GM18502 (cell line): ENCODE measurements around the gene NID2.

Experiments used
- ATAC-seq: cut with Tn5 transposase; IDR thresholded peaks from one replicate; pipeline ENCODE4 v1.9.1; 2021; ENCODE audit warnings: mild to moderate bottlenecking; ENCODE audit not compliant: unreplicated experiment, poor library complexity

Gene NID2

DNA sequence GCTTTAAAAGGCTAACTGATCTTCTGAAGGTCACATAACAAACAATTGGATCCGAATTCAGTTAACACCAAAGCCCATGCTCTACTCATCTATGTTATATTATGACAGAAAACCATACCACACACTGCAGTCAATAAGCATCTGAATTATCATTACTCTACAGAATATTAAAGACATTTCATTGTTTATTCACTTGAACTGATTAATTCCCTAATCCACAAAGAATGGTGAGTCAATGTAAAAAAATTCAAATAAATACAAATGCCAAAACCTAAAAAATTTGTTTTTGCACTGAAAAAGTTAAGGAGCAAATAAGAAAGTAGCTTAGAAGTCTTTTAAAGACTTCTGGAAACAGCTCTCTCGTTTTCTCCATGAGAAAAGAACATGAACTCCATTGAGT is 13.7 kb downstream of the NID2 start:
- ATAC-seq: no peak

DNA sequence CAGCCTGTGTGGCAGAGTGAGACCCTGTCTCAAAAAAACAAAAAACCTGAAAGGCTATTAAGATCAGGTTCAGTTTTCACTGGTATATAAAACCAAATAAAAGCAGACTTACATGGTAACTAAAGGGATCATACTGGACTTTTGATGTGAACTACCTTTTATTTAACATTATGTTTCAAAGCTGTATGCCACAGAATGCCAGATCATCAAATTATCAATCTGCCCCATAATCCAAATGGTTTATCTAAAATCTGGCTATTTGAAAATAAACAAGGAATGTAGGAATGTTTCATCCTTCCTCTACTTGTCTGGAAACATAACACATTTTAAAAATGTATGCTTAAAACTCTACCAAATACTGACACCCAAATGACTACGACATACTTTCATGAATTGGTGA is 14.2 kb downstream of the NID2 start:
- no peak for ATAC-seq

DNA sequence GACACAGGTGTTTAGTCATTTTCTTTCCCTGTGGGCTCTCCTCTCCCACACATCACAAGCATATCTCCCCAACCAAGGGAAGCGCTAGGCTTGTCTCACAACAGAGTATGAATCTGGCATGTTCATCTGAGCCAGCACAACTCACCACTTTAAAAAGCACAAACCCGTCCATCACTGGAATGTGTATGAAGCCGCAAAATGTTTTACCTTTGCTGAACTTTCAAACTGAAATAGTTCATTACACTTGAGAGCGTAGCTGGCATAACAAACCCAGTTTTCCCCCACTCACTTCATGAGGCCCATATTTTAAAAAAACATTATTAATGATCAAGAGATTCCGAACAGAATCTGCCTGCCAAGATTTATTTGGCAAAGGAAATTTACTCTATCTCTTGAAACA is 15.8 kb downstream of the NID2 start:
- no peak for ATAC-seq

GRCh38 chr14:52052288-52052943 is 16.4 kb downstream of the NID2 start:
- ATAC-seq: no peak

DNA sequence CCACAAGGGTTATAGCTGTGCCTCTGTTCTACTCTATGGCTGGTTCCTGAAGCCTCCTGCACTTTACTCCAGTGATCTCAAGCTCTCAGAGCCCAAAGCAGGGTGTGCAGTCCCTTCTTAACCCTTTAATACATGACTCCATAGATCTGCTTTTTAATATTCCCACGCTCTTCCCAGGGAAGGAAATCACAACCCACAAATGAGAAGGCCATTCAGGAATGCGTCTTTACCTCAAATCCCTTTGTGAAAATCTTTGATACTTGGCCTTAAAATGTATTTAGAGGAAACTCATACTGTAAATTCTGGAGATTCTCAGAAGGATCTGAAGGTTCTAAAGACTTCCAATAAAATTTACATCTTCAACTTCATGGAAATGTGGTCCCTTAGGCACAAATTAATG is 17.0 kb downstream of the NID2 start:
- ATAC-seq: no peak

- no peak for ATAC-seq
These were observed 17.6 kb downstream of the NID2 start for GRCh38 chr14:52051251-52051650.

DNA sequence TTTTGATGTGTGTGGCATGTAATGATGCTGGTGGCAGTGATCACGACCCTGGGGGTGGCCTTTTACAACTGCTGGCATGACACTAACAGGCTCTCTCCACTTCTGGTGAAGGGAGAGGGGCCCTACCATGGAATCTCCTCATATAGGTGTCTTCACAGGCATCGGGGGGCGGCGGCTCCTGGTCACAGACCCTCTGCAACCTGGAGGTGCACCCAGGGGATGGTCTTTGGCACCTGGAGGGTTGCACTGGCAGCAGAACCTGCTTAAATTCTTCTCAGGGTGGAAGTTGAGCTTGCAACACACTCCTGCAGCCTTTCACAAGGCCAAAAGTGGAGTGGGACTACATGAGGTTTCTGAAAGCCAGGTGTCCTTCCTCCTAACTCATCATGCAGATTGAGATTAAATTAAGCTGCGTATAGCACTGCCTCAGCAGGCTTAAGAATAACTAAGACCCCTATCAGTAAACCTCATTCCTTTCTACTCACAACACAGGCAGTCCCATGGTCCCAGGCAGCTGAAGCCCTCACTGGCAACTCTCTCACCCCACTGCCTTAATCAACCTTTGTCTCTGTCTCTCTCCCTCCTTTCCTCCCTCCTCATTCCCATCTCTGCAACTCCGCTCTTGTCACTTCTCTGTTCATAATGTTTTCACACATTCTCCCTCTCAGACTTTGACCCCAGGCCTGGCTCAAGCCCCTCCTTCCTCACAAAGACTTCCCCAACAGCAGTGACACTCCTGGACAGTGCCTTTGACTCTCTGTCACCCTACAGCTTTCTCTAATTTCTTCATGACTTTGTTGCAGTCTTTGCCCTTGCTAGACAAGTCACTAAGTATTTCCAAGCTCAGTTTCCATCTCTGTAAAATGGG is 18.9 kb downstream of the NID2 start:
- ATAC-seq: no peak

DNA sequence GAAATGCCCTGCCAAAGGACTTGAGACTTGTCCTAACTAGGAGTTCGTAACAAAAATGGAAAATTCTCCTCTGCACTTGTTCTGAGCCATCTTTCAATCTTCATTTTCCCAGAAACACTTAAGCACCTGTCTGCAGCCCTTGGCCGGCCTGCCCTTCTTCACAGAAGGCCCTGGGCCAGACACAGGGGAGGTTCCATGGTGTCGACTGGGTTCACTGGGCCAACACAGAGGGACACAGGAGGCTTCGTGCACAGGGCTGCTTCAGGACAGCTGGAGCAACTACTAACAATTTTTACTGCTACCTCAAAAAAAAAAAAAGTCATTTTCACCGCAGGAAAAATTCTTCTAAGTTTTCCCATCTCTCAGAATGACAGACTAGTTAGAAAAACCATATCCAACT is 19.6 kb downstream of the NID2 start:
- no peak for ATAC-seq

GRCh38 chr14:52048641-52049204 is 20.1 kb downstream of the NID2 start:
- ATAC-seq: no peak

DNA sequence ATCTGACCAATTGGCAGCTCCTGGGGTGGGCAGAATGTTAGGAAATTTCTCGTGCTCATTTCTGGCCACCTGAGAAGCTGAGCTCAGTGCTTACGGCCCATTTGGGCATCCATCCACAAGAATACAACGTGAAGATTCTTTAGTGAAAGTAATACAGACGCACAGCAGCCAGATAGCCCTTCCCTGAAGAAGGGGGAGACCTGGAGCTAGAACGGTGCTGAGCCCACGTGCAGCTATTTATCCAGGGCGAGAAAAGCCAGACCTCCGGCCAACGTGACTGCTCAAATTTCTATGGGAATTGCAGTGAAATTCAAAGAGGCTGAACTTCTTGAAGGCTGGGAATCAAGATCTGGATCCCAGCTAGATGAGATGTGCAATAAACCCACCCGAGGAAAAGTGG is 20.7 kb downstream of the NID2 start:
- no peak for ATAC-seq

GRCh38 chr14:52046376-52046917 is 22.4 kb downstream of the NID2 start:
- ATAC-seq: no peak

- no peak for ATAC-seq
These were observed 23.9 kb downstream of the NID2 start for GRCh38 chr14:52044791-52045522.

GRCh38 chr14:52043690-52044089 is 25.2 kb downstream of the NID2 start:
- no peak for ATAC-seq

DNA sequence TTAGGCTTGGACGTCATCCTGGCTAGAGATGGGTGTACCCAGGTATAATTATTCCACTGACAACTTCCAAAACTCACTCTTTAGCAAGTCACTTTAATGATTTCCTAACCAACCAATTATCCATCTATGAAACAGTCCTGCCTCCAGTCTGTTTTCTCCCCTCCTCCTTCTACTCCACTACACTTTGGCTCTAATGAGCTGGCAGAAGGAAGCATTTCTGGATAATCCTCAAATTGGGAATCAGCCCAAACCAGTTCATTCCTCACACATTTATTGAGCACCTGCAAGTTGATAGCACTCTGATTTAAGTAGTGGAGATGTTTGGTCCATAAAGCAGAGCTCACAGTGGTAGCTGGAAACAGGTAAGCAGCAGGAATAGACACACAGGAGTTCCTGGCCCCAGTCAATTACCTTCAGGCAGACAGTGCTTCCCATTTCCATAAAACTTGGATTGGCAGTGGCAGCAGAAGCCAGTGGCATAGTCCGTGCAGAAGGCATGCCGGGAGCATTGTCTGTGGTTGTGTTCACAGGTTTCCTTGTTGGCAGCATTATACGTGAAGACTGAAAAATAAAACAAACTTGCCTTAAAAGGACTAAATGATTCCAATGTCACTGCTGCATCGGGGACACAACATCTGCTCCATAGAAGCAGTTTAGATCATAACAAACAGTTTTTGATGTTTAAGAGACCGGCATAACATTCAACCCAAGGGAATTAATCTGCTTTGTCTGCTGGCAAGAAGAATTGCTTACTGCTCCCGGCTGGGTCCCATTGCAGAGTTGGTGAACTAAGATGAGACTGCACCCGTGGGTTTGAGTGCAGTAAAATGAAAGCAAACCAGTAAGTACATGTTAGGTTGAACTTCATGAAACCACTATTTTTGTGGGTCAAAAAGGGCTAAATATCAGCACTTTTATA is 26.2 kb downstream of the NID2 start:
- ATAC-seq: no peak

- ATAC-seq: no peak
These were observed 28.3 kb downstream of the NID2 start for GRCh38 chr14:52040598-52040997.

DNA sequence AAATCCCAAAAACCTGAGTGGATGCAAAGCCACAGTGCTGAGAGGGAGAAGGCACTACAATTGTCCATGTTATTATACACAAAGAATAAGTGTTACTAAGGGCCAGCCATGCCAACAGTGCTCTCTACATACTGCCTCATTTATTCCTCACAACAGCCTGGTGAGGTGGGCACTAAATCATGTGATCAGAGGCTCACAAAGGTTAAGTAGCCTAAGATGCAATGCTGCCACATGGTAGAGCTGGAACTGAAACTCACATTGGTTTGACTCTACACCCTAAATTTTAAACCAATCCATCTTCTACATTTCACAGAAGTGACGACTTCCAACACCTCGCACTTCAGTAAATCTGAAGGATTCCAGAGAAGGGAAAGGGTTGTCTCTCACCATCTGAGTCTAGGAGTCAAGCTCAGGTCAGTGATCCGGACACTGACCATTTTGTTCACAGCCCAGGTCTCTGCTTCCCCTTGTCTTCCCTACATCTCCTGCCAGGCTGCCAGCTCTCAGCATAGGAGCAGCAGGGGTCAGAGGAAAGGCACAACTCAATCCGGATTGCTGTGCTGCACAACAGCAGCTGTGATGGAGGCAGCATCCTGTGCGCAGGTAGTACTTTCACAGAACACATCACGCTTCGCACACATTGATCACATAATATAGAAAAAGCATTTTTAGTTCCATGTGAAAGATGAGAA is 29.6 kb downstream of the NID2 start:
- ATAC-seq: no peak

GRCh38 chr14:52033101-52033642 is 35.7 kb downstream of the NID2 start:
- ATAC-seq: no peak

GRCh38 chr14:52032204-52032801 is 36.6 kb downstream of the NID2 start:
- ATAC-seq: no peak
